ENCODE data around the gene TMEM186. TPM values are rescaled to one million over a fixed set of nuclear protein-coding genes. Genes with fewer than 3 reads are reported as not detected.
"Not testable (repeated sequence)": the region's sequence is repeated elsewhere in the genome, so short reads cannot be mapped to it uniquely, and the experiment has no call there.

TMEM186 gene
- total RNA-seq, 1 experiment from 2014 or later, result 5.1 TPM

DNA sequence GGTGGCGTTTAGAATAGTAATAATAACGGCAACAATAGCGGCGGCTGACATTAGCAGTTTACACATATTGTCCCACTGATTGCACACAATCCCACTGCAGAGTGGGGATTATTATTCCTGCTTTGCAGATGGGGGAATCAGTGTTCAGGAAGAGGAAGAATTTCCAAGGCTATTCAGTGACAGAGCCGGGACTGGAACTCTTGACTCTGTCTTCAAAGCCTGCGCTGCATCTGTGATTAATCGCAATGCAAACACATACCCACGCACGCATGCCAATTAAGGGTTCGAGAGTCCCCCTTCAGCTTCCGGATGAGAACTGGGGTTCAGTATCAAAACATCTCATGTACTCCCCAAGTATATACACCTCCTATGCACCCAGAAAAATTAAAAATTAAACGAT lies 29.2 kb downstream of the TMEM186 start:
- Histone ChIP-seq H3K27me3 (no peaks in the 10 kb centered on the region), H3K36me3 (0 out of 2 replicates have a peak, but pooled peaks cover 6% of the 10 kb centered on the region), H3K9me3 (replicated peaks) (no peaks in the 10 kb centered on the region), H3K4me1 (no peaks in the 10 kb centered on the region), H3K27ac (no peak overlapping the region), H3K4me3 (no peak overlapping the region)
- DNase-seq, result no peak

DNA sequence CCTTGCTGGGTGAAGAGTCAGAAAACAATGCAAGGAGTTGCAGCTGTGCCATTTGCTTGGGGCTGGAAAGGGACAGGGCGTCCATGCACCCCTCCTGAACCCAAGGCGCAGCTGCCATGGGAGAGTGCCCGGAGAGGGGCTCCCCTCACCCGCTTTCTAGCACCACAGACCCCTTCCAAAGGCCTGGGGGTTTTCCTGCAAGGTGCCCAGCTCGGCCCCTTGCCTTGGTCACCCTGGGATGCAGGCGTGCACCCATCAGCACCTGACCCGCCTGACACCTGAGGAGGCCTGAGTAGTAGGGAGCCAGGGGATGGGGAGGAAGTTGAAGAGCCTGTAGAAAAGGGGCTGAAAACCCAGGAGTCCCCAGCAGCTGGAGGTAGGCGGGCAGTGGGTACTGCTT lies 30.3 kb downstream of the TMEM186 start:
- Histone ChIP-seq H3K36me3 (0 out of 2 replicates have a peak, but pooled peaks cover 5% of the 10 kb centered on the region), H3K27ac (no peak overlapping the region), H3K4me1 (no peaks in the 10 kb centered on the region), H3K27me3 (no peaks in the 10 kb centered on the region), H3K4me3 (no peak overlapping the region), H3K9me3 (replicated peaks) (no peaks in the 10 kb centered on the region)
- DNase-seq, result no peak

GRCh38 chr16:8764525-8765250 lies 32.8 kb downstream of the TMEM186 start:
- Histone ChIP-seq H3K4me1 (no peaks in the 10 kb centered on the region), H3K27ac (no peak overlapping the region), H3K9me3 (replicated peaks) (no peaks in the 10 kb centered on the region), H3K27me3 (no peaks in the 10 kb centered on the region), H3K4me3 (no peak overlapping the region), H3K36me3 (0 out of 2 replicates have a peak, but pooled peaks cover 5% of the 10 kb centered on the region)
- DNase-seq, result no peak

DNA sequence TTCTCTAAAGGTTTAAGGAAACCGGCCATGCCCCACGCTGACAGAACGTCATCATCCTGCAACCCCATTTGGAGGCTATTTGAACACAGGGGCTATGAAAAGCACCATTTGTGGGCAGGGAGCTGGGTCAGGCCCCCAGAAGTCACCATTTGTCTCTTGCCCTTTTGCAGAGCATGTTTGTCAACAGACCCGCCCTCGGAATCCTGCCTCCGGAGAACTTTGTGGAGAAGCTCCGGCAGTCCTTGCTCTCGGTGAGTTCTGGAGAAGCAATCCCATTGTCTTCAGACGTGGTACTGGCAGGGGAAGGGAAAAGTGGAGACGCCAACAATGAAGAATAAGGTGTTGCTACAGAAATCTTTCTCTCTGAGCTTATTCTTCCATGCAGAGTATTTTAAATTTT lies 33.5 kb downstream of the TMEM186 start:
- H3K27me3 ChIP-seq, result no peaks in the 10 kb centered on the region
- H3K9me3 ChIP-seq (replicated peaks), result no peaks in the 10 kb centered on the region
- no peaks in the 10 kb centered on the region for H3K4me1 ChIP-seq
- no peak overlapping the region for H3K4me3 ChIP-seq
- no peak for DNase-seq
- H3K27ac ChIP-seq, result no peak overlapping the region
- H3K36me3 ChIP-seq, result 0 out of 2 replicates have a peak, but pooled peaks cover 3% of the 10 kb centered on the region

DNA sequence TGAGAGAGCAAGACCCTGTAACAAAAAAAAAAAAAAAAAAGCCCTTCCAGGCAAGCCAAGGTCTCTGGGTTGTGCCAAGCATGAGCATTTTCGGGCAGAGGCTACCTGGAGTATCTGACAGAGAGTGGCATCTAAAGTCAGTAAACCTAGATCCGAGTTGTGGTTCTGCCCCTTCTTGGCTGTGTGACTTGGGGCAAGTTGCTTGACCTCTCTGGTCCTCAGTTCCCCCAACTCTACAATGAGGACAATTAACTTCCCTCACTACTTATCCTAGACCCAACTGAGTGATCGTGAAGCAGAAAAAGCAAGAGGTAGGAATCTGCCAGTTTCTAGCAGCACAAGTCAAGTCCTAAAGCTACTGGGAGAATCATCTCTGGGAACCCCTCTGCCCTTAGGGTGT lies 34.4 kb downstream of the TMEM186 start:
- Histone ChIP-seq H3K27me3 (no peaks in the 10 kb centered on the region), H3K4me3 (no peak overlapping the region), H3K27ac (no peak overlapping the region), H3K4me1 (no peaks in the 10 kb centered on the region), H3K9me3 (replicated peaks) (no peaks in the 10 kb centered on the region), H3K36me3 (peaks cover 2% of the 10 kb centered on the region; the same call in 1 of the 2 replicates)
- DNase-seq, result no peak

GRCh38 chr16:8762254-8762653 lies 35.2 kb downstream of the TMEM186 start:
- Histone ChIP-seq H3K27me3 (no peaks in the 10 kb centered on the region), H3K27ac (no peak overlapping the region), H3K36me3 (peaks cover 6% of the 10 kb centered on the region), H3K4me1 (no peaks in the 10 kb centered on the region), H3K9me3 (replicated peaks) (no peaks in the 10 kb centered on the region), H3K4me3 (no peak overlapping the region)
- no peak for DNase-seq

GRCh38 chr16:8761078-8761477 lies 36.4 kb downstream of the TMEM186 start:
- DNase-seq, result no peak

GRCh38 chr16:8760021-8760420 lies 37.4 kb downstream of the TMEM186 start:
- H3K27ac ChIP-seq, result no peak overlapping the region
- H3K36me3 ChIP-seq, result peaks cover 6% of the 10 kb centered on the region
- H3K4me3 ChIP-seq, result no peak overlapping the region
- H3K9me3 ChIP-seq (replicated peaks), result no peaks in the 10 kb centered on the region
- no peak for DNase-seq
- H3K27me3 ChIP-seq, result no peaks in the 10 kb centered on the region
- H3K4me1 ChIP-seq, result no peaks in the 10 kb centered on the region

More at GRCh38 chr16:8761078-8761477, 36.4 kb downstream of the TMEM186 start:
- no peak overlapping the region for H3K4me3 ChIP-seq
- H3K4me1 ChIP-seq, result no peaks in the 10 kb centered on the region
- H3K9me3 ChIP-seq (replicated peaks), result no peaks in the 10 kb centered on the region
- no peak overlapping the region for H3K27ac ChIP-seq
- H3K27me3 ChIP-seq, result no peaks in the 10 kb centered on the region
- H3K36me3 ChIP-seq, result peaks cover 6% of the 10 kb centered on the region

DNA sequence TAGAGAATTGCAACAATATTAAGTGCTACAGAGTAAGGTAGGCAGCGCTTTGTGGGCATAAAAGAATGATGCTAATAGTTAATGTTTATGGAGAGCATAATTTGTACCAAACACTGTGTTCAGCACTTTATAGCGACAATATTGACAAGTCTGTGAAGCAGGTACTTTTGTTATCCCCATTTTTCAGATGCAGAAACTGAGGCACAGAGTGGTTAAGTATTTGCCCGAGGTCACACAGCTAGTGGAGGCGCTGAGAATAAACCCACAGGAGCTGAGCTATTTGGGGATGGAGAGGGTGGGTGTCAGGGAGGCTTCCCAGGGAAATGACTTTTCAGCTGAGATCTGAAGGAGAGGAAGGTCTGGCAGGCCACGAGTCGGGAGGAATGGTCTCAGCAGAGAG lies 39.4 kb downstream of the TMEM186 start:
- peaks cover 11% of the 10 kb centered on the region for H3K36me3 ChIP-seq
- H3K4me3 ChIP-seq, result no peak overlapping the region
- no peak for DNase-seq
- no peaks in the 10 kb centered on the region for H3K4me1 ChIP-seq
- H3K9me3 ChIP-seq (replicated peaks), result no peaks in the 10 kb centered on the region
- H3K27me3 ChIP-seq, result no peaks in the 10 kb centered on the region
- no peak overlapping the region for H3K27ac ChIP-seq

GRCh38 chr16:8756755-8757154 lies 40.7 kb downstream of the TMEM186 start:
- no peak for DNase-seq
- peaks cover 14% of the 10 kb centered on the region for H3K36me3 ChIP-seq
- H3K27me3 ChIP-seq, result no peaks in the 10 kb centered on the region
- H3K4me3 ChIP-seq, result no peak overlapping the region
- H3K9me3 ChIP-seq (replicated peaks), result no peaks in the 10 kb centered on the region
- H3K4me1 ChIP-seq, result peaks cover 9% of the 10 kb centered on the region
- H3K27ac ChIP-seq, result no peak overlapping the region

- DNase-seq, result no peak
- H3K27ac ChIP-seq, result no peak overlapping the region
- H3K4me3 ChIP-seq, result no peak overlapping the region
- H3K36me3 ChIP-seq, result peaks cover 21% of the 10 kb centered on the region
- H3K27me3 ChIP-seq, result no peaks in the 10 kb centered on the region
- peaks cover 17% of the 10 kb centered on the region for H3K4me1 ChIP-seq
- no peaks in the 10 kb centered on the region for H3K9me3 ChIP-seq (replicated peaks)
Observed at GRCh38 chr16:8753416-8754054, 43.9 kb downstream of the TMEM186 start.

GRCh38 chr16:8752706-8753105 lies 44.7 kb downstream of the TMEM186 start:
- peaks cover 19% of the 10 kb centered on the region for H3K36me3 ChIP-seq
- no peak overlapping the region for H3K4me3 ChIP-seq
- H3K27me3 ChIP-seq, result no peaks in the 10 kb centered on the region
- DNase-seq, result no peak
- H3K9me3 ChIP-seq (replicated peaks), result no peaks in the 10 kb centered on the region
- H3K27ac ChIP-seq, result peak overlapping the region; percentile 81
- peaks cover 17% of the 10 kb centered on the region for H3K4me1 ChIP-seq

DNA sequence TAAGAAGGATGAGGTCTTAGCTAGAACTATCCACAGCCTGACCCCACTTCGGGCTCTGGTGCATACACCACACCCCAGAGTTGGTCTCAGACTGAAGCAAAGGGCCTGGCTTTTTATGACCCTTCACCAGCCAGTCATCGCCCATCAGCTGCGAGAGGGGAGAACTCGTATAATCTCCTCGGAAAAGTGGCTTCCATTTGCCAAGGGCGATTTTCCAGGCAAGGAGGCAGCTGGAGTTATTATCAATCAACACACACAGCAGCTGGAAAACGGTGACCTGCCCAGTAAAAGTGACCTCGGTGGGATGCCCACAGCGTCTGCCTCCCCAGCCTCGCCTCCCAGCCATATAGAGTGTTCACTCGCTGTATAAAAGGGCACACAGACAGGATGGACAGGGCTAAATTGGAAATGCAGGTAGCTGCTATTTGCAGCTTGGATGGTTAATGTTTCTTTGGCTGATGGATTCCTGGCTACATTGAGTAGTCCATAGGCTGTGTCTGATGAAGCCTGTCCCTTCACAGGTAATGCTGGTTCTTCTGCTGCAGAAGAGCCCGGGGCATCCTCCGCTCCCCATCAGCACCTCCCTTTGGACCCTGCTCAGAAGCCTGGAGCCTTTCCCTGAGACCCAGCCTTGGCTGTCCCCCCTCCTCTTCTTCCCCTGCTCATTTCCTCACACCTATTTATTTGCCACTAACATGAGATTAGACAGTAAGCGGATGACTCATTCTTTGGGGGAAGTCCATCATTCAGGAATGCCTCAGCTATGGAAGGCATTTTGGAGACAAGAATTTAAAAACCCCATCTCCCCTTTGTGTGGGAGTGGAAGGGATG lies 45.7 kb downstream of the TMEM186 start:
- Histone ChIP-seq H3K4me1 (peaks cover 17% of the 10 kb centered on the region), H3K36me3 (peaks cover 24% of the 10 kb centered on the region), H3K4me3 (no peak overlapping the region), H3K9me3 (replicated peaks) (no peaks in the 10 kb centered on the region), H3K27me3 (no peaks in the 10 kb centered on the region), H3K27ac (peak overlapping the region; percentile 81)
- peak; percentile 71 to 72 for DNase-seq

- Histone ChIP-seq H3K4me1 (peaks cover 17% of the 10 kb centered on the region), H3K36me3 (peaks cover 29% of the 10 kb centered on the region)
- not testable (repeated sequence) for DNase-seq; H3K27me3 ChIP-seq; H3K4me3 ChIP-seq; H3K9me3 ChIP-seq (replicated peaks); H3K27ac ChIP-seq
Observed at GRCh38 chr16:8748944-8749343, 48.5 kb downstream of the TMEM186 start.

Measured in SJCRH30 (cell line).